Measurements from ENCODE around the gene PRKN. TPM values are rescaled to one million over a fixed set of nuclear protein-coding genes. Genes with fewer than 3 reads are reported as not detected.

PRKN gene
- total RNA-seq, 1 donor from 2014 or later = 5.7 TPM

GRCh38 chr6:162056745-162057144, 670.8 kb downstream of the PRKN start:
- H3K27ac Mint-ChIP-seq (ENCODE audit: unreplicated experiment) = peak overlapping the region; percentile 73
- H3K4me1 Mint-ChIP-seq (ENCODE audit: low read depth) = peaks cover 38% of the 10 kb centered on the region
- no peaks in the 10 kb centered on the region for H3K9me3 Mint-ChIP-seq (ENCODE audit: low read depth)
- no peaks in the 10 kb centered on the region for H3K27me3 Mint-ChIP-seq (ENCODE audit: low read depth)
- TF ChIP-seq CTCF (IDR thresholded peaks at IDR 0.05) = peak; percentile 25
- no peak overlapping the region for H3K4me3 Mint-ChIP-seq (ENCODE audit: unreplicated experiment)
- no peak for DNase-seq (ENCODE audit: low spot score)
- no peaks in the 10 kb centered on the region for H3K36me3 Mint-ChIP-seq (ENCODE audit: low read depth)

- no peak for TF ChIP-seq CTCF (IDR thresholded peaks at IDR 0.05)
- Mint-ChIP-seq H3K4me3 (ENCODE audit: unreplicated experiment) (no peak overlapping the region), H3K9me3 (ENCODE audit: low read depth) (no peaks in the 10 kb centered on the region), H3K27me3 (ENCODE audit: low read depth) (no peaks in the 10 kb centered on the region), H3K4me1 (ENCODE audit: low read depth) (peaks cover 31% of the 10 kb centered on the region), H3K27ac (ENCODE audit: unreplicated experiment) (no peak overlapping the region), H3K36me3 (ENCODE audit: low read depth) (no peaks in the 10 kb centered on the region)
- no peak for DNase-seq (ENCODE audit: low spot score)
Measured at GRCh38 chr6:162056061-162056460, 671.5 kb downstream of the PRKN start.

- Mint-ChIP-seq H3K4me1 (ENCODE audit: low read depth) (peaks cover 27% of the 10 kb centered on the region), H3K9me3 (ENCODE audit: low read depth) (no peaks in the 10 kb centered on the region), H3K27me3 (ENCODE audit: low read depth) (no peaks in the 10 kb centered on the region), H3K36me3 (ENCODE audit: low read depth) (peaks cover under 1% of the 10 kb centered on the region), H3K27ac (ENCODE audit: unreplicated experiment) (peak overlapping the region; percentile 41), H3K4me3 (ENCODE audit: unreplicated experiment) (no peak overlapping the region)
- no peak for TF ChIP-seq CTCF (IDR thresholded peaks at IDR 0.05)
- no peak for DNase-seq (ENCODE audit: low spot score)
Measured at GRCh38 chr6:162055365-162055764, 672.2 kb downstream of the PRKN start.

- TF ChIP-seq CTCF (IDR thresholded peaks at IDR 0.05) = no peak
- H3K27me3 Mint-ChIP-seq (ENCODE audit: low read depth) = no peaks in the 10 kb centered on the region
- peaks cover 1% of the 10 kb centered on the region for H3K36me3 Mint-ChIP-seq (ENCODE audit: low read depth)
- no peak for DNase-seq (ENCODE audit: low spot score)
- no peak overlapping the region for H3K27ac Mint-ChIP-seq (ENCODE audit: unreplicated experiment)
- no peak overlapping the region for H3K4me3 Mint-ChIP-seq (ENCODE audit: unreplicated experiment)
- no peaks in the 10 kb centered on the region for H3K9me3 Mint-ChIP-seq (ENCODE audit: low read depth)
- H3K4me1 Mint-ChIP-seq (ENCODE audit: low read depth) = peaks cover 18% of the 10 kb centered on the region
Measured at GRCh38 chr6:162053084-162053483, 674.5 kb downstream of the PRKN start.

GRCh38 chr6:162050579-162050978, 677.0 kb downstream of the PRKN start:
- Mint-ChIP-seq H3K9me3 (ENCODE audit: low read depth) (no peaks in the 10 kb centered on the region), H3K4me3 (ENCODE audit: unreplicated experiment) (no peak overlapping the region), H3K36me3 (ENCODE audit: low read depth) (peaks cover 1% of the 10 kb centered on the region), H3K4me1 (ENCODE audit: low read depth) (no peaks in the 10 kb centered on the region), H3K27me3 (ENCODE audit: low read depth) (no peaks in the 10 kb centered on the region), H3K27ac (ENCODE audit: unreplicated experiment) (no peak overlapping the region)
- no peak for DNase-seq (ENCODE audit: low spot score)
- TF ChIP-seq CTCF (IDR thresholded peaks at IDR 0.05) = no peak
